Endothelial cell of umbilical vein (primary cell): Measurements from ENCODE around the gene ANAPC1. TPM values are rescaled to one million over a fixed set of nuclear protein-coding genes. Genes with fewer than 3 reads are reported as not detected.
"Not testable (repeated sequence)": the region's sequence is repeated elsewhere in the genome, so short reads cannot be mapped to it uniquely, and the experiment has no call there.

Source experiments
- BruUV-seq: library from RNA; stranded (reverse); fragments of 400-500 nt; replicated peaks from 2 replicates; lab custom pipeline; 2021; lab: Mats Ljungman, UMichigan
- CTCF ChIA-PET: fragments of 300-600, 350-600 bp; sonication (Branson Sonifier 250); formaldehyde crosslinking; loops from one replicate; lab custom pipeline; 2021; ENCODE audit warnings: antibody characterized with exemption, inconsistent platforms; lab: Charles Lee
- POLR2A ChIA-PET: fragments of 300-600, 350-600 bp; sonication (Branson Sonifier 250); formaldehyde crosslinking; loops from one replicate; lab custom pipeline; 2021; ENCODE audit warnings: antibody characterized with exemption, inconsistent platforms; lab: Charles Lee
- DNase-seq: peaks from one replicate; pipeline ENCODE4 v3.0.0-alpha.2; 2011; ENCODE audit warnings: low read depth, low spot score
- FAIRE-seq: peaks from 2 replicates; lab custom pipeline; 2011; peaks lifted over from hg19 to GRCh38; lab: Jason Lieb, UNC
- H2AFZ ChIP-seq: 2 replicates; pipeline ENCODE4 v1.6.0; 2012; ENCODE audit warnings: low read depth, low read length, control low read depth, inconsistent platforms
- H3K27ac ChIP-seq: 2 replicates; pipeline ENCODE4 v1.5.1; 2011; ENCODE audit warnings: low read depth, mild to moderate bottlenecking, control low read depth, low read length, moderate library complexity; ENCODE audit not compliant: insufficient read depth
- H3K27me3 ChIP-seq, 2 experiments: 2 replicates each; pipeline versions ENCODE4 v1.6.0 to v1.6.1; 2011; ENCODE audit warnings: low read length in 2 of 2, mixed read lengths in 1 of 2; ENCODE audit not compliant: control insufficient read depth in 2 of 2, insufficient read depth in 2 of 2
- H3K36me3 ChIP-seq, 2 experiments: 2 replicates in 1 of 2; 3 replicates in 1 of 2; pipeline ENCODE4 v1.5.1; 2011; ENCODE audit warnings: low read length in 2 of 2, mild to moderate bottlenecking in 1 of 2, moderate library complexity in 1 of 2; ENCODE audit not compliant: control insufficient read depth in 2 of 2, insufficient read depth in 2 of 2; ENCODE audit errors: extremely low read depth in 1 of 2
- H3K4me1 ChIP-seq: 3 replicates; pipeline ENCODE4 v1.5.1; 2011; ENCODE audit warnings: mild to moderate bottlenecking, low read length; ENCODE audit not compliant: control insufficient read depth, insufficient read depth; ENCODE audit errors: extremely low read depth
- H3K4me2 ChIP-seq: 2 replicates; pipeline ENCODE4 v1.6.1; 2011; ENCODE audit warnings: low read length, control low read depth, mixed read lengths; ENCODE audit not compliant: insufficient read depth
- H3K4me3 ChIP-seq, 3 experiments: fragments of 200-600 bp in 1 of 3; sonication (generic), shearing (Covaris generic) in 1 of 3; replicated peaks in 1 of 3; 2 replicates each; pipeline ENCODE4 v1.5.1; 2011 to 2016; ENCODE audit warnings: control low read depth in 3 of 3, low read length in 3 of 3, mild to moderate bottlenecking in 2 of 3, inconsistent platforms in 1 of 3, low read depth in 1 of 3, moderate library complexity in 1 of 3; ENCODE audit not compliant: insufficient read depth in 1 of 3
- H3K79me2 ChIP-seq: 2 replicates; pipeline ENCODE4 v1.6.0; 2012; ENCODE audit warnings: low read length, inconsistent platforms; ENCODE audit not compliant: control insufficient read depth, insufficient read depth
- H3K9ac ChIP-seq: replicated peaks from 2 replicates; pipeline ENCODE3; 2011; ENCODE audit warnings: low read length, control low read depth; ENCODE audit not compliant: insufficient read depth; ENCODE audit errors: extremely low read depth
- H3K9me1 ChIP-seq: replicated peaks from 3 replicates; pipeline ENCODE4 v1.6.0; 2011; ENCODE audit warnings: mild to moderate bottlenecking, low read length; ENCODE audit not compliant: control insufficient read depth, insufficient read depth; ENCODE audit errors: extremely low read depth
- H3K9me3 ChIP-seq: replicated peaks from 2 replicates; pipeline ENCODE4 v1.5.1; 2012; ENCODE audit warnings: low read length, inconsistent platforms; ENCODE audit not compliant: control insufficient read depth, insufficient read depth
- H4K20me1 ChIP-seq: replicated peaks from 2 replicates; pipeline ENCODE3; 2011; ENCODE audit warnings: mild to moderate bottlenecking, low read length; ENCODE audit not compliant: control insufficient read depth, insufficient read depth; ENCODE audit errors: extremely low read depth
- dilution Hi-C: fragments of 300-500 bp; cut with MboI; formaldehyde crosslinking; loops from one replicate; pipeline ENCODE4 v1.15.0; 2019; ENCODE audit warnings: low sequenced_read_pairs; ENCODE audit not compliant: extremely low pct_ligation_motif_present
- intact Hi-C: fragments of 100-400 bp; cut with micrococcal nuclease; formaldehyde crosslinking; loops from one replicate; pipeline ENCODE4 v1.10.0; 2022
- polyA plus RNA-seq, 4 experiments: library from polyadenylated mRNA; depleted of rRNA in 3 of 4; stranded (reverse) in 3 of 4; unstranded in 1 of 4; fragments of >200 nt; gene quantifications; 2 replicates each; pipeline versions ENCODE4 v1.2.1 to v1.2.3, GENCODE V29; 2011 to 2012; ENCODE audit warnings: missing spikeins in 1 of 4
- total RNA-seq: library from RNA; stranded (reverse); gene quantifications from 2 replicates; pipeline ENCODE4 v1.2.3, GENCODE V29; 2021

Gene ANAPC1
- total and polyA plus RNA-seq, 2 donors (not counting 3 experiments of a cell fraction or from before 2014, with no cell fraction given), result 21.9 to 61.5 TPM

GRCh38 chr2:111750641-111751040, 133.4 kb downstream of the ANAPC1 start:
- POLR2A ChIA-PET, H3K9me1 ChIP-seq, H2AFZ ChIP-seq, H3K4me3 ChIP-seq, H3K9ac ChIP-seq, H3K36me3 ChIP-seq, H3K9me3 ChIP-seq, dilution Hi-C loops, H3K27ac ChIP-seq, CTCF ChIA-PET, BruUV-seq, H4K20me1 ChIP-seq, FAIRE-seq, DNase-seq, intact Hi-C loops, H3K79me2 ChIP-seq, H3K27me3 ChIP-seq, H3K4me2 ChIP-seq, H3K4me1 ChIP-seq: not testable (repeated sequence)

- H3K9me1 ChIP-seq, H4K20me1 ChIP-seq, BruUV-seq, H3K36me3 ChIP-seq, H2AFZ ChIP-seq, H3K4me2 ChIP-seq, DNase-seq, H3K4me3 ChIP-seq, H3K4me1 ChIP-seq, H3K9ac ChIP-seq, FAIRE-seq, H3K79me2 ChIP-seq, CTCF ChIA-PET, dilution Hi-C loops, intact Hi-C loops, POLR2A ChIA-PET, H3K27ac ChIP-seq, H3K9me3 ChIP-seq, H3K27me3 ChIP-seq: not testable (repeated sequence)
Measured at GRCh38 chr2:111748429-111748828, 135.6 kb downstream of the ANAPC1 start.
